A549 (cell line): ENCODE results near the gene LSM12. TPM values are rescaled to one million over a fixed set of nuclear protein-coding genes. Genes with fewer than 3 reads are reported as not detected.

Experiments
- ATAC-seq, 2 experiments: fragments of 200-7000 bp in 1 of 2; fragments of >200 bp in 1 of 2; cut with Nextera tagmentation in 1 of 2; cut with Tn5 transposase in 1 of 2; 3 replicates each; pipeline versions ENCODE4 v1.8.0 to v1.9.1; 2018 to 2020; ENCODE audit warnings: mild to moderate bottlenecking in 1 of 2, moderate library complexity in 1 of 2
- CTCF ChIA-PET: fragments of 300-600 bp; sonication (Branson Sonifier 250); formaldehyde crosslinking; extraction: SDS; loops from one replicate; lab custom pipeline; 2021; ENCODE audit warnings: antibody characterized with exemption, inconsistent platforms; lab: Yijun Ruan, JAX
- POLR2A ChIA-PET: fragments of 350-600 bp; formaldehyde crosslinking; extraction: SDS; loops from one replicate; lab custom pipeline; 2021; ENCODE audit warnings: antibody characterized with exemption, inconsistent platforms; lab: Yijun Ruan, JAX
- DNase-seq, 2 experiments: peaks; one replicate each; pipeline versions ENCODE4 v3.0.0 to v3.0.0-alpha.2; 2011 to 2016; ENCODE audit warnings: low read depth in 1 of 2, low spot score in 1 of 2
- FAIRE-seq: peaks from 2 replicates; lab custom pipeline; 2011; peaks lifted over from hg19 to GRCh38; lab: Jason Lieb, UNC
- H3K27ac ChIP-seq, 2 experiments: fragments of >200 bp; sonication (Bioruptor Twin); formaldehyde crosslinking; 3 replicates each; pipeline ENCODE4 v1.5.1; 2016 to 2017
- H3K4me1 ChIP-seq: fragments of >200 bp; sonication (Bioruptor Twin); formaldehyde crosslinking; 3 replicates; pipeline ENCODE4 v1.6.1; 2016
- H3K4me2 ChIP-seq: fragments of >200 bp; sonication (Bioruptor Twin); formaldehyde crosslinking; 3 replicates; pipeline ENCODE4 v1.6.1; 2016
- H3K4me3 ChIP-seq: fragments of >200 bp; sonication (Bioruptor Twin); formaldehyde crosslinking; 3 replicates; pipeline ENCODE4 v1.5.1; 2016
- H3K9me3 ChIP-seq: fragments of >200 bp; sonication (Bioruptor Twin); formaldehyde crosslinking; 3 replicates; pipeline ENCODE4 v1.6.1; 2016
- ATOH8 ChIP-seq: fragments of 250-450 bp; sonication (Bioruptor Pico); IDR thresholded peaks from 2 replicates; pipeline ENCODE4 v1.5.0; 2020; ENCODE audit warnings: low read depth, mild to moderate bottlenecking, moderate library complexity
- BCL3 ChIP-seq: fragments of >200 bp; sonication (Bioruptor Twin); formaldehyde crosslinking; IDR thresholded peaks from 3 replicates; pipeline ENCODE4 v1.6.1; 2016
- CHD4 ChIP-seq: fragments of 200-600 bp; sonication (generic); IDR thresholded peaks from 2 replicates; pipeline ENCODE4 v1.6.1; 2016; ENCODE audit warnings: antibody characterized with exemption, mild to moderate bottlenecking, borderline replicate concordance
- CTCF ChIP-seq: fragments of >200 bp; sonication (Bioruptor Twin); formaldehyde crosslinking; IDR thresholded peaks from 3 replicates; pipeline ENCODE4 v1.5.1; 2016
- EHMT2 ChIP-seq: fragments of 200-600 bp; sonication (generic); IDR thresholded peaks from 2 replicates; pipeline ENCODE4 v1.6.1; 2016; ENCODE audit warnings: antibody characterized with exemption, low read depth, mild to moderate bottlenecking, moderate library complexity
- EP300 ChIP-seq, 2 experiments: fragments of >200 bp; sonication (Bioruptor Twin); formaldehyde crosslinking; IDR thresholded peaks; 2 replicates in 1 of 2; 3 replicates in 1 of 2; pipeline ENCODE4 v1.6.1; 2016 to 2017
- FOSL2 ChIP-seq, 2 experiments: fragments of 450-650 bp in 1 of 2; fragments of >200 bp in 1 of 2; sonication (Bioruptor Twin) in 1 of 2; formaldehyde crosslinking; IDR thresholded peaks; 2 replicates each; pipeline versions ENCODE4 v1.5.0 to v1.6.1; 2016 to 2020; ENCODE audit warnings: mild to moderate bottlenecking in 1 of 2, moderate library complexity in 1 of 2
- FOXS1 ChIP-seq: fragments of 250-450 bp; sonication (Bioruptor Pico); IDR thresholded peaks from 2 replicates; pipeline ENCODE4 v1.5.0; 2020; ENCODE audit warnings: mild to moderate bottlenecking, moderate library complexity
- GATA3 ChIP-seq: IDR thresholded peaks from 2 replicates; pipeline ENCODE4 v1.6.1; 2012; ENCODE audit warnings: borderline replicate concordance
- HDAC2 ChIP-seq: fragments of 200-600 bp; sonication (generic); IDR thresholded peaks from 2 replicates; pipeline ENCODE4 v1.6.1; 2016
- HES2 ChIP-seq: fragments of >200 bp; sonication (Bioruptor Twin); formaldehyde crosslinking; IDR thresholded peaks from 2 replicates; pipeline ENCODE4 v1.6.1; 2016
- HOXB5 ChIP-seq: fragments of 250-450 bp; sonication (Bioruptor Pico); IDR thresholded peaks from 2 replicates; pipeline ENCODE4 v1.5.0; 2020; ENCODE audit warnings: mild to moderate bottlenecking, moderate library complexity
- JUN ChIP-seq, 2 experiments: fragments of >200 bp; sonication (Bioruptor Twin); formaldehyde crosslinking; IDR thresholded peaks; 2 replicates in 1 of 2; 3 replicates in 1 of 2; pipeline ENCODE4 v1.6.1; 2016 to 2017
- JUNB ChIP-seq: fragments of >200 bp; sonication (Bioruptor Twin); formaldehyde crosslinking; IDR thresholded peaks from 2 replicates; pipeline ENCODE4 v1.6.1; 2016
- KDM1A ChIP-seq: fragments of 200-600 bp; sonication (generic); IDR thresholded peaks from 2 replicates; pipeline ENCODE4 v1.6.1; 2016; ENCODE audit warnings: low read depth, mild to moderate bottlenecking
- KDM5A ChIP-seq: fragments of 200-600 bp; sonication (generic); IDR thresholded peaks from 2 replicates; pipeline ENCODE4 v1.6.1; 2016; ENCODE audit warnings: antibody characterized with exemption, mild to moderate bottlenecking
- MAFK ChIP-seq: fragments of 450-650 bp; IDR thresholded peaks from 2 replicates; pipeline ENCODE4 v1.6.1; 2014; ENCODE audit not compliant: partially characterized antibody
- MAX ChIP-seq: IDR thresholded peaks from 2 replicates; pipeline ENCODE4 v1.6.1; 2012
- MAZ ChIP-seq: fragments of 150-350 bp; IDR thresholded peaks from 2 replicates; pipeline ENCODE4 v1.6.1; 2014; ENCODE audit warnings: antibody characterized with exemption, low read depth, low read length, borderline replicate concordance
- MYC ChIP-seq: IDR thresholded peaks from 2 replicates; pipeline ENCODE4 v1.6.1; 2012; ENCODE audit warnings: mild to moderate bottlenecking, inconsistent platforms, low read length, improper control_type of control experiment, borderline replicate concordance
- PHF8 ChIP-seq: fragments of 200-600 bp; sonication (generic); IDR thresholded peaks from 2 replicates; pipeline ENCODE4 v1.6.1; 2016; ENCODE audit warnings: low read depth, mild to moderate bottlenecking, antibody characterized with exemption, moderate library complexity, borderline replicate concordance
- RARB ChIP-seq: fragments of 250-450 bp; sonication (Bioruptor Pico); IDR thresholded peaks from 2 replicates; pipeline ENCODE4 v1.8.0; 2021; ENCODE audit warnings: mild to moderate bottlenecking, moderate library complexity
- RCOR1 ChIP-seq: fragments of 150-350 bp; IDR thresholded peaks from 2 replicates; pipeline ENCODE4 v1.6.1; 2014; ENCODE audit warnings: antibody characterized with exemption, low read length, low read depth
- RFX5 ChIP-seq: fragments of 450-650 bp; IDR thresholded peaks from 2 replicates; pipeline ENCODE4 v1.7.1; 2014; ENCODE audit warnings: antibody characterized with exemption, mild to moderate bottlenecking, moderate library complexity
- TFCP2L1 ChIP-seq: fragments of 250-450 bp; sonication (Bioruptor Pico); IDR thresholded peaks from 2 replicates; pipeline ENCODE4 v1.5.0; 2021; ENCODE audit warnings: mild to moderate bottlenecking
- ZNF302 ChIP-seq: fragments of 250-450 bp; sonication (Bioruptor Pico); IDR thresholded peaks from 2 replicates; pipeline ENCODE4 v1.9.0; 2021; ENCODE audit warnings: inconsistent platforms, mild to moderate bottlenecking, moderate library complexity
- WGBS: methylation state at CpG from one replicate; pipeline ENCODE4 v1.1.6; 2017; ENCODE audit errors: missing lambda C conversion rate; 5-methylcytosine and 5-hydroxymethylcytosine counted together
- polyA plus RNA-seq, 4 experiments: library from polyadenylated mRNA; depleted of rRNA in 3 of 4; stranded (reverse); fragments of >200 nt; fragmentation: RNase III in 1 of 4; extraction: RNeasy Plus Mini Kit Qiagen cat#74134 plus additional on column Dnase treatment in 1 of 4; gene quantifications; 2 replicates in 3 of 4; 3 replicates in 1 of 4; pipeline ENCODE4 v1.2.3, GENCODE V29; 2011 to 2017

LSM12 gene
- polyA plus RNA-seq, 2 of the 4 experiments (the other 2 are of a cell fraction): 43.9 to 75.0 TPM

GRCh38 chr17:44076716-44077594 lies 10.5 kb upstream of the LSM12 start:
- Histone ChIP-seq H3K4me1 (peaks cover 4% of the 10 kb centered on the region), H3K27ac (no peak overlapping the region), H3K4me2 (no peak overlapping the region), H3K4me3 (no peak overlapping the region), H3K9me3 (no peaks in the 10 kb centered on the region)
- TF ChIP-seq KDM5A (no peak), RFX5 (no peak), MAZ (no peak), CTCF (no peak)
- DNase-seq (no peak), ATAC-seq (no peak), FAIRE-seq (no peak)
- 72% methylated on average over 6 of the region's 6 CpGs for WGBS
- POLR2A ChIA-PET: no interaction called here
- CTCF ChIA-PET: interaction anchor here (1.7 to 39.6 kb wide), 2 partner anchors 9 to 31 kb away, joined by 5 to 1202 read pairs; partner anchors contain the start of gene HDAC5

- Histone ChIP-seq H3K27ac (no peak overlapping the region), H3K4me3 (no peak overlapping the region), H3K4me1 (peaks cover 9% of the 10 kb centered on the region), H3K4me2 (no peak overlapping the region), H3K9me3 (no peaks in the 10 kb centered on the region)
- CTCF ChIA-PET: interaction anchor here (0.8 to 7.7 kb wide), 9 partner anchors 8 to 93 kb away, joined by 3 to 108 read pairs (median 7); no protein-coding TSS in a partner anchor
- DNase-seq (no peak), ATAC-seq (no peak), FAIRE-seq (no peak)
- POLR2A ChIA-PET: no interaction called here
- WGBS: 94% methylated on average over 10 of the region's 10 CpGs
- TF ChIP-seq JUN (IDR thresholded peaks at IDR 0.05) (0 out of 5 replicates have a peak, but pooled peaks of 1 of the 2 experiments have one; percentile 12), JUNB (no peak), HOXB5 (CRISPR knock-in tag) (no peak), MAFK (no peak), PHF8 (no peak)
Observed at GRCh38 chr17:44075598-44076293, 9.3 kb upstream of the LSM12 start.

- DNase-seq: no peak
- Histone ChIP-seq H3K27ac (no peak overlapping the region), H3K4me3 (no peak overlapping the region), H3K4me2 (no peak overlapping the region), H3K4me1 (peaks cover 11% of the 10 kb centered on the region), H3K9me3 (no peaks in the 10 kb centered on the region)
- WGBS: 93% methylated on average over 9 of the region's 9 CpGs
- ATAC-seq: no peak
- CTCF ChIA-PET: interaction anchor here (0.8 to 7.7 kb wide), 11 partner anchors 9 to 256 kb away, joined by 3 to 108 read pairs (median 5); no protein-coding TSS in a partner anchor
- no peak for FAIRE-seq
- POLR2A ChIA-PET: interaction anchor here (0.9 kb wide), 1 partner anchor 21 kb away, joined by 3 read pairs; no protein-coding TSS in a partner anchor
- TF ChIP-seq GATA3: no peak
- TF ChIP-seq RFX5: no peak
- TF ChIP-seq ATOH8: no peak
- no peak for TF ChIP-seq TFCP2L1 (CRISPR knock-in tag)
- no peak for TF ChIP-seq RCOR1
- TF ChIP-seq HES2: no peak
- TF ChIP-seq BCL3: no peak
- TF ChIP-seq ZNF302 (CRISPR knock-in tag): no peak
- no peak for TF ChIP-seq RARB (CRISPR knock-in tag)
- no peak for TF ChIP-seq EP300 (IDR thresholded peaks at IDR 0.05)
- no peak for TF ChIP-seq FOXS1
- no peak for TF ChIP-seq CHD4
- TF ChIP-seq EHMT2: no peak
- no peak for TF ChIP-seq HDAC2
- no peak for TF ChIP-seq MAX
- TF ChIP-seq MYC: no peak
- TF ChIP-seq FOSL2 (IDR thresholded peaks at IDR 0.05): no peak
- no peak for TF ChIP-seq FOSL2 (CRISPR knock-in tag; IDR thresholded peaks at IDR 0.05)
- no peak for TF ChIP-seq KDM1A
- TF ChIP-seq, all 56 proteins: peak for 0
Observed at GRCh38 chr17:44074911-44075285, 8.4 kb upstream of the LSM12 start.
